K562 (cell line): ENCODE results near the gene SRMS.

Source experiments
- EZH2 ChIP-seq: IDR thresholded peaks from 2 replicates; pipeline ENCODE4 v1.6.1; 2012; ENCODE audit warnings: low read depth, mild to moderate bottlenecking, inconsistent platforms, low read length, borderline replicate concordance
- ZNF384 ChIP-seq: IDR thresholded peaks from 2 replicates; pipeline ENCODE4 v1.6.1; 2012; ENCODE audit warnings: low read depth, low read length, improper control_type of control experiment

- TF ChIP-seq EZH2 (no peak), ZNF384 (no peak)
These were observed 1.7 kb downstream of the SRMS start for GRCh38 chr20:63545814-63546213.
